Forelimb muscle (tissue), 1 donor: ENCODE results near the gene ABCC6. TPM values are rescaled to one million over a fixed set of nuclear protein-coding genes. Genes with fewer than 3 reads are reported as not detected.
"Not testable (repeated sequence)": the region's sequence is repeated elsewhere in the genome, so short reads cannot be mapped to it uniquely, and the experiment has no call there.

Experiments used
- DNase-seq: peaks from one replicate; pipeline ENCODE4 v3.0.0-alpha.2; 2013; ENCODE audit warnings: low read depth
- polyA plus RNA-seq: library from polyadenylated mRNA; unstranded; fragments of 120-200 nt; gene quantifications from one replicate; pipeline ENCODE4 v1.2.1, GENCODE V29; 2013; ENCODE audit not compliant: insufficient read length

The ABCC6 gene
- polyA plus RNA-seq, 1 donor, result 1.3 TPM

GRCh38 chr16:16112450-16113053 lies 110.7 kb downstream of the ABCC6 start:
- no peak for DNase-seq

DNA sequence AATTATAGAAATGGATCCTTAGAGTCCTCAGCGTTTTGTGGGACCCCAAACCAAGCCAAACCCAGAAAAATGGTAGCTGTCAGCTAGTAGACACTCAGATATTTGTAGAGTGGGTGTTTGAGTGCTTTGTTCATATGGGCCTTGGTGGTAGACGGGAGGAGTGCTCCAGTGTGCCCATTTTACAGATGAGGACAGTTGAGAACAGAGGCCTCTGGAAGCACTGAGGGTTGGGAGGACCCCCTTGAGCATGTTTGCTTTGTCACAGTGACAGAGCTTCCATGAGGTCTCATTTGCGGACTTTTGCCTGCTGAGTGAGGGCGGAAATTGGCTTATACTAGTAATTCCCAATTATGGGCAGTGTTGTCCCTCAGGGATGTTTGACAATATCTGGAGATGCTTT lies 111.7 kb downstream of the ABCC6 start:
- DNase-seq, result no peak

GRCh38 chr16:16110111-16110490 lies 113.2 kb downstream of the ABCC6 start:
- no peak for DNase-seq

DNA sequence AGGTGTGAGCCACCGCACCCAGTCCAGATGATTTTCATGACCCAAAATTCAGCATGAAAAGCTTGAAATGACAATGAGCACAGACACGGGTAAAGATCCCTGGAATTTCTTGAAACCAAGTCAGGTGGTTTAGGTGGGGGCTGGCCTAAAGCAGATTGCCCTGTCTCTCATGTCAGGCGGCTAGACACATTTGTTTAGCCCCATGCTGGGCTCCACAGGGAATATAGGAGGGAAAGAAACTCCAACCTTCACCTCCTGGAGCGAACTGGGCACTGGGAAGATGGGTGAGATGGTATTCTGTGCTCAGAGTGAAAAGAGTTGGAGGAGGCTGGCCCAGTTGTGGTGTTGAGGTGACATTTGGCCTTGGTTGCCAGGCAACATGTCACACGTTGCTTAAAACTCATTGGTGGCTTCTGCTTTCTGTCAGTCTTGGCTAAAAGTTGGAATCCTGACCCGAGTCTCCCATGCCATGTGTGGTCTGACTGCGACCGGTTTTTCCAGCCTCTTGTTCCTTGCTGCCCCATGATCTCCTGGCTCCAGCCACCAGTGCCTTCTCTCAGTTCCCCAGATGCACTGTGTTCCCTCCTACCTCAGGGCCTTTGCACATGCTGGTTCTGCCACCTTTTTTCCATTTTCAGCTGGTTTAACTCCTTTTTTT lies 113.7 kb downstream of the ABCC6 start:
- no peak for DNase-seq

DNA sequence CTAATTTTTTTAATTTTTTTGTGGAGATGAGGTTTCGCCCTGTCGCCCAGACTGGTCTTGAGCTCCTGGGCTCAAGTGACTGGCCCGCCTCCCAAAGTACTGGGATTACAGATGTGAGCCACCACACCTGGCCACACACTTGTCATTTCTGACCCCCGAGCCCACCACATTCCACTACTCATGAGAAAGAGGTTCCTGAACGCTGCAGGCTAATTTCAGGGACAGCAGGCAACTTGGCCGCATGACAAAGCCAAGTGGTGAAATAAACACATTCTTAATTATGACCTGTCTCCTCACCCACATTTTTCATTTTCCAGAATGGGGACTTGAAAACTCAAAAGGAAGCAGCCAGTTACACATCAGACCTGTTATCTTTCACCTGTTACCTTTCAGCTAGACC lies 114.5 kb downstream of the ABCC6 start:
- DNase-seq, result no peak

DNA sequence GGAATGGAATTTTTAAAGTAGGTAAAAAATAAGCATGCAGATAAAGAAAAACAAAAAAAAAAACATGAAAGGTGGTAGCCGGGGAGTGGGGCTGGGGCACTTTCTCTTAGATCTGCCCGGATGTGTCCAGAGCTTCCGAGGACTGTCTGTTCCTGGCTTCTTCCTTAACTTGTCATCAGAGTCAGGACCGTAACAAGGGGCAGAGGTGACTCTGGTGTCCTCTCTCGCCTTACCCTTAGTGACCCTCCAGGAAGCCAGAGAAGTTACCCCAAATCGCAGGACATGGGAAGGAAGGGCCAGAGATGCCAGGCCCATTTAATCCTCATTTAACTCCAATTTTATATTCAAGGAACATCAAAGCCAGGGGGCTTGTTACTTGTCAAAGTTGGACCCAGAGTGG lies 115.5 kb downstream of the ABCC6 start:
- DNase-seq, result no peak

DNA sequence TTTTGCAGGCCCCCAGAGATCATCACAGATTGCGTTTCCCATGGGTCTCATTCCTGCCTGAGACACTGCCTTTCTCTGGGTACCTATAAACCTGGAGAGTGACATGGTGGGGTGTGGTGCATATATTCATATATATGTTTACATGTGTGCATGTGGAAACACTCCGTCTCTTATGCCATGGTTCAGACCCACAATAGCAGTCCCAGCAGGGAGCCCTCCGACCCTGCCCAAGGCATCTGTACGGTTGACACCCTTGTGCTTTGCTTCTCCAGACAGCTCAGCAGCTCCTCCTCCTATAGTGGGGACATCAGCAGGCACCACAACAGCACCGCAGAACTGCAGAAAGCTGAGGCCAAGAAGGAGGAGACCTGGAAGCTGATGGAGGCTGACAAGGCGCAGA lies 116.8 kb downstream of the ABCC6 start:
- DNase-seq, result no peak

DNA sequence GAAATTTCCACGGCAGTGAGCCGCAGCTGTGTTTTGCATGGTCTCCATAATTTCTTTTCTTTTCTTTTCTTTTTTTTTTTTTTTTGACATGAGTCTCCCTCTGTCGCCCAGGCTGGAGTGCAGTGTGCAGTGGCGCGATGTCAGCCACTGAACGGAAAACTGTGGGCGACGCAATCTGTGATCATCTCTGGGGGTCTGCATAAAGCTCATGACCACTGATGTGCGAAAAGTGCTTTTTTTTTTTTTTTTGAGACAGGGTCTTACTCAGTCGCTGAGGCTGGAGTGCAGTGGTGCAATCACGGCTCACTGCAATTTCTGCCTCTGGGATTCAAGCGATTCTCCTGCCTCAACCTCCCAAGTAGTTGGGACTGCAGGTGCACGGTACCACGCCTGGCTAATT lies 117.6 kb downstream of the ABCC6 start:
- DNase-seq, result no peak

DNA sequence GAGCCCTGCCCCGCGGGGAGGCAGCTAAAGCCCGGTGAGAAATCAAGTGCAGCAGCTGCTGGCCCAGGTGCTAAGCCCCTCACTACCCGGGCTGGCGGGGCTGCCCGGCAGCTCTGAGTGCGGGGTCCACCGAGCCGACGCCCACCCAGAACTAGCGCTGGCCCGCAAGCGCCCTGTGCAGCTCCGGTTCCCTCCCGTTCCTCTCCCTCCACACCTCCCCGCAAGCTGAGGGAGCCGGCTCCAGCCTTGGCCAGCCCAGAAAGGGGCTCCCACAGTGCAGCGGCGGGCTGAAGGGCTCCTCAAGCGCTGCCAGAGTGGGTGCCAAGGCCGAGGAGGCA lies 118.5 kb downstream of the ABCC6 start:
- not testable (repeated sequence) for DNase-seq

DNA sequence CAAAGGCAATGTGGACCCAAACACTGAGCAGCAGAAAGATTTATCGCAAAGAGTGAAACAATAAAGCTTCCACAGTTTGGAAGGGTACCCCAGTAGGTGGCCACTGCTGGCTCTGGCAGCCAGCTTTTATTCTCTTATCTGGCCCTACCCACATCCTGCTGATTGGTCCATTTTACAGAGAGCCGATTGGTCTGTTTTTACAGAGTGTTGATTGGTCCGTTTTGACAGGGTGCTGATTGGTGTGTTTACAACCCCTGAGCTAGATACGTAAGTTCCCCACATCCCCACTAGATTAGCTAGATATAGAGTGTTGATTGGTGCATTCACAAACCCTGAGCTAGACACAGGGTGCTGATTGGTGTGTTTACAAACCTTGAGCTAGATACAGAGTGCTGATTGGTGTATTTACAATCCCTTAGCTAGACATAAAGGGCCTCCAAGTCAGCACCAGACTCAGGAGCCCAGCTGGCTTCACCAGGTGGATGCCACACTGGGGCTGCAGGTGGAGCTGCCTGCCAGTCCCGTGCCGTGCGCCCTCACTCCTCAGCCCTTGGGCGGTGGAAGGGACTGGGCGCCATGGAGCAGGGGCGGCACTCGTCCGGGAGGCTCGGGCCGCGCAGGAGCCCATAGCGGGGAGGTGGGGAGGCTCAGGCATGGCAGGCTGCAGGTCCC lies 119.0 kb downstream of the ABCC6 start:
- not testable (repeated sequence) for DNase-seq

GRCh38 chr16:16102738-16103137 lies 120.6 kb downstream of the ABCC6 start:
- no peak for DNase-seq

DNA sequence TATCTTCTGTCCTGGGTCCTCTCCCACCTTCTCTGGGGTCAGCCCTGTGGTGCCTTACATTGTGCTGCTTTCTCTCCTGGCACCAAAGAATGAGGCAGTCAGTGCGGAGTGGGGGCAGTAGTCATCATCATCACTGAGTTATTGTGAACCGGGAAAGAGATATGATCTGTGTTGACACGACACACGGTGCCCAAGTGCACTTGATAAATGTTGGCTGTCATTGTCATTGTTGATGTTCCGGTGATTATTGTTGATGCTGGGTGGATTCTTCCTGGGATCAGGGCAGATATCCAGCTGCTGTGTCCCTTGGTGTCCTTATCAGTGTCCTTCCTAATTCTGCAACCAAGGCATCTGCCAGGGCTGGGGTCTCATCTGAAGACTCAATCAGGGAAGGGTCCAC lies 121.7 kb downstream of the ABCC6 start:
- DNase-seq, result no peak

GRCh38 chr16:16100631-16101030 lies 122.7 kb downstream of the ABCC6 start:
- DNase-seq, result no peak

GRCh38 chr16:16099320-16099719 lies 124.0 kb downstream of the ABCC6 start:
- no peak for DNase-seq

Other genes with a start within 250 kb of the ABCC6 start
- 28.3 TPM for gene NOMO3, start 9.0 kb upstream of the ABCC6 start, polyA plus RNA-seq
- gene NPIPA7, start 155.6 kb upstream of the ABCC6 start, polyA plus RNA-seq, result 4.3 TPM